GM13976 (cell line): ENCODE results near the gene TRIP13.

ENCODE experiments used
- DNase-seq: peaks from one replicate; pipeline ENCODE4 v3.0.0; 2012; ENCODE audit warnings: low spot score
- CTCF ChIP-seq: IDR thresholded peaks from 2 replicates; pipeline ENCODE4 v1.5.1; 2012; ENCODE audit warnings: borderline replicate concordance, mild to moderate bottlenecking; ENCODE audit not compliant: insufficient read depth; ENCODE audit errors: extremely low read depth, missing control alignments, control extremely low read depth
- in situ Hi-C: fragments of 300-500 bp; cut with MboI; formaldehyde crosslinking; loops from one replicate; pipeline ENCODE4 v1.12.0; 2022; ENCODE audit warnings: low sequenced_read_pairs, mixed read lengths, inconsistent platforms; ENCODE audit not compliant: unreplicated experiment

The TRIP13 gene

GRCh38 chr5:905139-905642, 12.5 kb downstream of the TRIP13 start:
- no peak for DNase-seq
- in situ Hi-C loops: no loop called here
- TF ChIP-seq CTCF: no peak

DNA sequence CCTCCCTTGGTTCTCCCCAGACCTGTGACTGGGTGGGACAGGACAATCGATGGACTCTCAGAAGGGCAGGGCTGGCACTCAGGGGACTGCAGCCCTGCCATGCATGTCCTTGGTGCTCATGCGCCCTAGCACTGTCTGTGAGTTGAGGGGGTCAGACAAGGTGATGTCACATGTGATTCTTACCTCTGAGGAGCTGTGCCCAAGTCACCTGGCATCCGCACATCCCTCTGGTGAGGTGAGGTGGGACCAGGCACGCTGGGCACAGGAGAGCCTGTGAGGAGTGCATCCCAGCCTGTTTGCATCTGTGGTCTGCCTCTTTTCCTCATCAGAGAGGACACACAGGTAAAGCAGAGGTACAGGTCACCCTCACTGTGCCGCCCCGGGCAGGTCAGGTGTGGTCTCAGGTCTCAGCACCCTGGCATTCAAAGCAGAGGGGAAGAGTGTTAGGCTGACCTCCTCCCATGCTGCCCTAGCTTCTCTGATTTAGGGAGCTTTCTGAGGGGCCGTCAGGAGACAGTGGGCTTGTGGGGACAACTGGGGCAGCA, 14.8 kb downstream of the TRIP13 start:
- DNase-seq: no peak
- in situ Hi-C loops: no loop called here
- TF ChIP-seq CTCF: no peak

GRCh38 chr5:908172-908571, 15.5 kb downstream of the TRIP13 start:
- DNase-seq: no peak
- no peak for TF ChIP-seq CTCF
- in situ Hi-C loops: no loop called here

DNA sequence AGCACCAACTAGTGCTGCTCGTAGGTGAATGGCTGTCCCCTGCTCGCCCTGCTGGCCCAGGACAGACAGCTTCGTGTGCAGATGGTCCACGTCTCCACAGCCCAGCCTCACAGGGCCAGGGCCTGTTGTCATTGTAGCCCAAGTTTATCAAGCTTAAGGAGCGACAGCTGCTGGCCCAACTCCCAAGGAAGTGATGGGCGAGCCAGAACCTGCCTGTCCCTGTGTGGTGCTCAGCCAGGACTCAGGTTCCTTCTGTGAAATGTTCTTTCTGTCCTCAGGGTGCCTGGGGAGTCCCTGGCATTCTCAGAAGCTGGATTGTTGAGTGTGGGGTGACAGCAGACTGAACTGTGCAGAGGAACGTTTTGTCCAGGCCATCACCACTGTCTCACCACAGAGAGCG, 16.4 kb downstream of the TRIP13 start:
- DNase-seq: no peak
- in situ Hi-C loops: no loop called here
- no peak for TF ChIP-seq CTCF

DNA sequence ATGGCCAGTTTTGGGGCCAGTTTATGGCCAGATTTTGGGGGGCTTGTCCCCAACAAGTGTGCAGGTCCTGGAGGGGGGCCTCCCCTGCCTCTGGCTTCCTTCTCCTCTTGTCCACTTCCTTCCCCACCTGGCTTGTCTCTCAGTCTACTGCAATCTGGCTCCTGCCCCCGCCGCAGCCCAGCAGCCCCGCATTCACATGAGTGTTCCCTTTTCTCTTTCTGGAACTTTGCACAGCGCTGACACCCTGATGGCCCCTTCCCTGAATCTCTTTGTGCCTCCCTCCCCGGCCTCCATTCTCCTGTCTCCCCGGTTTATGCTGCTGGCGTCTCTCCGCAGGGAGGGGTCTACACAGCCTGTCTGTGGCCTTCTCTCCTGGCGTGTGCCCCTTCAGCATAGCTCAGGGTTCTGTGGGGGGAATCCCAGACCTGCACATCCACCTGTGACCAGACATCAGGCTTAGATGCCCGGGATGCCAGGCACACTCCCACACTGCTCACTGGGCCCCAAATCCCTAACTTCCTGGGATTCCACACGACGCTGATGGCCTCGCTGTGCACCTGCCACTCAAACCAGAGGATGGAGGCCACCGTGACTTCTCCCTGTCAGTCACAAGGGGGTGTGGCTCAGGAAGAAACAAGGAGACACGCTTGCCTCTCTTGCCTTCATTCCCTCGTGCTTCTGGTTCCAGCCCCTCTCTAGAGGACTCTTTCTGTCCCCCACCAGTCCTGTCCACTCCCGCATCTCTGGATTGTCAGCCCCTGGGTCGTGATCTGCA, 17.5 kb downstream of the TRIP13 start:
- DNase-seq: no peak
- in situ Hi-C loops: no loop called here
- TF ChIP-seq CTCF: no peak

DNA sequence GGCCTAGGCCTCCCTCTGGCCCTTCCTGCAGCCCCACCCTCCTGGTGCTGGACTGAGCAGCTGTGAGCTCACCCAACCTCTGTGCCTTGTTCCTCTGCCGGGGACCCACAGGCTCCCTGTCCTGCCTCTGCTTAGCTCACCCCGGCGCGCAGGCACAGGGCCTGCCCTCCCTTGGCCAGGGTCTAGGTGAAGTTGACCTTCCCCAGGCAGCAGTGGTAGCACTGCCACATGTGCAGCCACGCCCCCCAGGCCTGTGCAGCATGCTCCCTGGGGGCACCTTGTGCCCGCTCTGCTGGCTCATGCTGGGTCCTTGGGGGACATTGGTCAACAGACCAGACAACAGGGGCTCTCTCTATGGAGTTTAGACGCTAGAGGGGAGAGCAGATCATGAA, 18.1 kb downstream of the TRIP13 start:
- in situ Hi-C loops: no loop called here
- DNase-seq: no peak
- no peak for TF ChIP-seq CTCF
